T-helper 2 cell treated with Interferon-gamma antibody and Interleukin-4, amounts not matched to agents 100 ng/mL and 5 ng/mL, for 36 hours (primary cell): ENCODE data around the gene RANBP1. TPM values are rescaled to one million over a fixed set of nuclear protein-coding genes. Genes with fewer than 3 reads are reported as not detected.
"Not testable (repeated sequence)": the region's sequence is repeated elsewhere in the genome, so short reads cannot be mapped to it uniquely, and the experiment has no call there.

ENCODE experiments used
- intact Hi-C: fragments of 100-400 bp; cut with micrococcal nuclease; formaldehyde crosslinking; loops from one replicate; pipeline ENCODE4 v1.15.1; 2023
- total RNA-seq: library from RNA; stranded (reverse); gene quantifications from 2 replicates; pipeline ENCODE4 v1.2.3, GENCODE V29; 2022

The RANBP1 gene
- 295 and 306 TPM in 2 replicates for total RNA-seq

DNA sequence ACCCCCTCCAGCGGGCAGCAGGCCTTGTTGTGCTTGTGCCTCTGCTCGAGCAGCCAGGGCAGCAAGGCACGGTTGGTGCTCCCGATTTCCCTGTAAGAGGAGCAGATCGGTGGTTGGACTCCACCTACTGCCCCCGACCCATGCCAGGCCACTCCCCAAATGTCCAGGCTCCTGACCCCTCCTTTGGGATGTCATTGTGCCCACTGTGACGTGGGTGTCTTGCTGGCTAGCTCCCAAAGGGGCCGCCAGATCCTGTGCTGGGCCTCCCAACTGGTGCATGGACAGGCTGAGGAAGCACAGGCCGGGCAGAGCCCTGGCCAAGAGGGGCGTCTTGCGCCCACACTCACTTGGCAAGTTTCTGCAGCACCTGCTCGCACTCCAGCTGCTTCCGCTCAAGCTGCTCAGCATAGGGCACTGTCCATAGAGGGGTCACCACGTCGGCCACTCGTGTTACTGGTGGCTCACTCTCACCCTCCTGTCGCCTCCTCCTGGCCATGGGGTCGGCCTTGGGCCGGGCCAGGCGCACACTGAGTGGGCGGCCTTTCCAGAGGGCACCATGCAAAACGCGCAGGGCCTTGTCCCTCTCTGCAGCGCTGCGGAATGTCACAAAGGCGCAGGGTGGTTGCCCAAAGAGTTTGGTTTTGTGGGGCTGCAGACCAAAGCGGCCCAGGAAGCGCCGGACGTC is at the start of gene RANBP1:
Gene RANBP1 (plus strand): TSS at position 414 of the 685 bp plus-strand sequence. CDS start 81 bp downstream, at position 495.
- intact Hi-C loops = loop anchor here (2.0 to 10.0 kb wide), 4 partner anchors 95 to 743 kb away; partner anchors contain the start of genes GNB1L, PI4KA, RTL10 and SNAP29

DNA sequence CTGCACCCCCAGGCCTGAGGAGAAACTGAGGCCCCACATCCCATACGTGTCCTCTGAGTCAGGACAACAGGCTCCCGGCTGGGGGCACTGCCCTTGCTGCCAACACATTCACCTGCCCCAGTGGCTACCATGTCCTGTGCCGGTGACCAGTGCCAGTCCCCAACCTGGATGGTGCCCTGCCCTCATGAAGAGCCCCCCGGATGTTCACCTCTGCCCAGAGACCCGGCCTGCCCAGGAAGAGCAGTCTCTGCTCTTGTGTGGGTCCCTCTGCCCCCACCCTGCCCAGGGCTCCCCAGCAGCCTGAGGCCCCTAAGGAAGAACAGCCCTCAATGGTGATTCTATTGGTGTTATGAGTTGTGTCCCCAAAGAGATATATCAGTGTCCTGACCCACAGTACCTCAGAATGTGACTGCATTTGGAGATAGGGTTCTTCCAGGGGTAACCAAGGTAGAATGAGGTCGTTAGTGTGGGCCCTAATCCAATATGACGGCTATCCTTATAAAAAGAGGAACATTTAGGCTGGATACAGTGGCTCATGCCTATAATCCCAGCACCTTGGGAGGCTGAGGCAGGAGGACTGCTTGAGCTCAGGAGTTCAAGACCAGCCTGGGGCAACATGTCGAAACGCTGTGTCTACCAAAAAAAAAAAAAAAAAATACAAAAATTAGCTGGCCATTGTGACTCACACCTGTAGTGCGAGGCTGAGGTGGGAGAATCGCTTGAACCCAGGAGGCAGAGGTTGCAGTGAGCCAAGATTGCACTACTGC is 49.1 kb upstream of the RANBP1 start:
- intact Hi-C loops = no loop called here

DNA sequence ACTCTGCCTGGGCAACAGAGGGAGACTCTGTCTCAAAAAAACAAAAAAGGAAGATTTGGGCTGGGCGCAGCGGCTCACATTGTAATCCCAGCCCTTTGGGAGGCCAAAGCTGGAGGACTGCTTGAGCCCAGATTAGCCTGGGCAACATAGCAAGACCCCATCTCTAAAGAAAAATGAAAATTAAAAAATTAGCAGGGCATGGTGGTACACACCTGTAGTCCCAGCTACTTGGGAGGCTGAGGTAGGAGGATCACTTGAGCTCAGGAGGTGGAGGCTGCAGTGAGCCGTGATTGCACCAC is 48.6 kb upstream of the RANBP1 start:
- intact Hi-C loops = not testable (repeated sequence)

DNA sequence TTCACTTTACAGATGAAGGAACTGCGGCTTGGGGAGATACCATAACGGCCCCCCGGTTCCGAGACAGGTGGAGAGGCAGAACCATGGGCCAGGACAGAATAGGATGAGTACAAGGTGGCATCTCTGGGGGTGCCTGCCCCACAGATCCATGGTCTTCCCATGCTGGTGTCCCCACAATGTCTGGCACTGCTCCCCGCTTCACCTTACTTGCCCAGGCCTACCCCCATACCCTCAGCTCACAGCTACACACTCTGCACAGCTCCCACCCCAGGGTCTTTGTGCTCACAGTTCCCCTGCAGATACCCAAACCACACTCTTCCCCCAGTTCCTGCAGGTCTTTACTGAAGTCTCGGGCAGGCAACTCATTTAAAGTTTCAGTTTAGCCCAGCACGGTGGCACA is 47.3 kb upstream of the RANBP1 start:
- intact Hi-C loops = no loop called here

DNA sequence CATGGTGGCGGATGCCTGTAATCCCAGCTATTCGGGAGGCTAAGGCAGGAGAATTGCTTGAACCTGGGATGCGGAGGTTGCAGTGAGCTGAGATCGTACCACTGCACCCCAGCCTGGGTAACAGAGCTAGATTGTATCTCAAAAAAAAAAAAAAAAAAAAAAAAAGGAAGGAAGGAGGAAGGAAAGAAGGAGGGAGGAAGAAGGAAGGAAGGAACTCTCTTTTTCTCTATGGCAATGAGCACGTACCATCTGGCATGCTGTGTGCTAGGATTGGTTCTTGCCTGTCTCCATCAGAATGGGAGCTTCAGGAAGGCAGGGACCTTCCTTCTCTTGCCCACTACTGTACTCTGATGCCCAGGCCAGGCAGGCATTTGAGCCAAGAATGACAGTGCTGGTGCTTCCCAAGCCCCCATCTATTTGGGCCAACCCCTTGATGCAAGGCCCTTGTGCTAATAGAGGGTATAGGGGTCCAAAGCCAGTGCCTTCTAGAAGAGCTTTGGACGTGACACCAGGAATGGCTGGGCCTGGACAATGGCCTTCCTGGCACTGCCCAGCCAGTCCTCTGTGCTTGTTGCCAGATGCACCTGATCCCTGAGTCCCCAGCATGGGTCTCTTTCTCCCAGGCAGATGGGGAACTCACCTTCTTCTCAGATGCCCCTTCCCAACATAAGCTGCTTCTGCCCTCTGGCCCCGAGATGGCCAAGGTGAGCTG is 46.4 kb upstream of the RANBP1 start:
- intact Hi-C loops = no loop called here

DNA sequence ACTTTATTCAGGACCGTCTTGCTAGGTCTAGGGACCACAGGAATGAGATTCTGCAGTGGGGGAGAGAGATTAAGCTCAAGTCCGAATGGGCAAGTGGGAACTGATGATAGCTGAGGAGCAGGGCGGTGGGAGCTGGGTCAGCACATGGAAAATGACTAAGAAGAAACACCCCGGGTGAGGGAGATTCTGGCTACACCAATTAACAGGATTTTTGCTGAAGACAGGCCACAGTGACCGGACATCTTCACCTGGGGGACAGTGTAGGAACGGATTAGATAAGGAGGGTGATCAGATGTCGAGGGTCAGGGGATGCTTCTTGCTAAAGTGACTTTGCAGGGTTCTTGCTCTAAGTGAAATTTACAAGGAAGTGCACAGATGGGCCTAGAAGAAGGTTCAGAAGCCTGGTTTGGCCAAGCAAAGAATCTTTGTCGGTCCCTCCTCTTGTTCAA is 44.4 kb upstream of the RANBP1 start:
- intact Hi-C loops = no loop called here

DNA sequence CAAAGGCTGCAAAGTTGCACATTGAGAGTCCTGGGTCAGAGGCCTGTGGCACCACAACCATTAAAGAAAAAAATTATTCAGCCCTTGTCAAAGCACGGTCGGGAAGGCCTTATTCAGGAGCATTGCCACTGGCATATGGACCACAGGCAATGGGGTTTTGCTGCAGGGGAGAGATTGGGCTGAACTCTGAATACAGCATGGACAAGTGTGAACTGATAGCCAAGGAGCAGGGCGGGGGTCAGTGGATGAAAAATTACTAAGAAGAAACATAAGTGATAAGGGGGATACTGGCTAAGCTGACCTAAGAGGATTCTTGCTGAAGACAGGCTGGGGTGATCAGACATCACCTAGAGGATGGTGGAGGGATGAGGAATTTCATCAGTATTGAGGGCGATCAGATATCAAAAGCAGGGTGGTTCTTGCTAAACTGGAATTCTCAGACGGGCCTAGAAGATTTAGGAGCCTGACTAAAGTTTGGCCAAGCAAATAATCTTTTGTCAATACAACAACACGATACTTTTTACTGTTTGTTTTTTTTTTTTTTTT is 39.2 kb upstream of the RANBP1 start:
- intact Hi-C loops = no loop called here

DNA sequence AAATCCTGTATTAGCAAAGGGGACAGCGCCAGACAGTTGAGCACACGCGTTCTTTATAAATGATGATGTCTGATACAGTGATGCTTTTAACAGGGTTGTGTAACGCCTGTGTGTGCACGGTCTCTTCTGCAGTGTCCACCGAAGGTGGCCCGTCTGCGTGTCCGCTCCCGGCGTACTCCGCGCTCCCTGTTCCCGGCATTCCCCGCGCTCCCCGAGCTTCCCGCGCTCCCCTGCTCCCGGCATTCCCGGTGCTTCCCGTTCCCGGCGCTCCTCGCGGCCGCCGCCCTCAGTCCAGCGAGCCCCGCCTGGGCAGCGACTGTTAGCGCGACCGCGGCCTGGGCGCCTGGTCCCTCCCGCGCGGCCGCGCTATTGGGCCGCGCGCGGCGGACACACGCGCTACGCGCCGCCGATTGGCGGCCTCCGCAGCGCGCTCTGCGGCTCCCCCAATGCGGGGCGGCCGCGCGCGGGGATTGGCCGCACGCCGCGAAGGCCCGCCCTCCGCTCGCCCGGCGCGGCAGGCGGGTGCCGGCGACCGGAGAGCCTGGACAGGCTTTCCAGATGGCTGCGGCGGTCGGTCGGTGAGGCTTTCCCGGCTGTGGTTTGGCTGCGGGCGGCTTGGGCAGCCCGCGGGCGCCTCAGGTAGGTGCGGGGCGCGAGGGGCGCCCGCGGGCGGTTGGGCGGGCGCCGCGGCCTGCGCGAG is 36.0 kb upstream of the RANBP1 start, which contains the start of gene DGCR8:
Gene DGCR8 (plus strand): TSS at position 497 of the 700 bp plus-strand sequence. CDS start 5,723 bp downstream, outside the sequence.
- intact Hi-C loops = loop anchor here (1.0 to 5.0 kb wide), 2 partner anchors 37 to 58 kb away; partner anchors contain the start of genes TANGO2 and TRMT2A

DNA sequence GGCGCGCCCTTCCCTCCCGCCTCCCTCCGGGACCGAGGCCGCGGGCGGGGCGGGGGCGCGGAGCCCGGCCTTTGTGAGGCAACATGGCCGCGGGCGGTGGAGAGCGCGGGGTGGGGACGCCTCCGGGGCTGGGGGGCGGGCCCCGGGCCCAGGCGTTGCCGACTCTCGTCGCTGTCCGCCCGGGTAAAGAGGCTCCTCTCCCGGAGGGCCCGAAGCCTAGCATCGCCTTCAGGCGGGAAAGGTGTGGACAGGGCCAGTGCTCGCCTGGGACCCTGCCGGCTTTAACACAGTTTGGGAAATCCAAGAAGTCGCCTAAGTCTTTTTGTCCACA is 35.5 kb upstream of the RANBP1 start:
- intact Hi-C loops = loop anchor here (1.0 to 5.0 kb wide), 2 partner anchors 37 to 58 kb away; partner anchors contain the start of genes TANGO2 and TRMT2A

DNA sequence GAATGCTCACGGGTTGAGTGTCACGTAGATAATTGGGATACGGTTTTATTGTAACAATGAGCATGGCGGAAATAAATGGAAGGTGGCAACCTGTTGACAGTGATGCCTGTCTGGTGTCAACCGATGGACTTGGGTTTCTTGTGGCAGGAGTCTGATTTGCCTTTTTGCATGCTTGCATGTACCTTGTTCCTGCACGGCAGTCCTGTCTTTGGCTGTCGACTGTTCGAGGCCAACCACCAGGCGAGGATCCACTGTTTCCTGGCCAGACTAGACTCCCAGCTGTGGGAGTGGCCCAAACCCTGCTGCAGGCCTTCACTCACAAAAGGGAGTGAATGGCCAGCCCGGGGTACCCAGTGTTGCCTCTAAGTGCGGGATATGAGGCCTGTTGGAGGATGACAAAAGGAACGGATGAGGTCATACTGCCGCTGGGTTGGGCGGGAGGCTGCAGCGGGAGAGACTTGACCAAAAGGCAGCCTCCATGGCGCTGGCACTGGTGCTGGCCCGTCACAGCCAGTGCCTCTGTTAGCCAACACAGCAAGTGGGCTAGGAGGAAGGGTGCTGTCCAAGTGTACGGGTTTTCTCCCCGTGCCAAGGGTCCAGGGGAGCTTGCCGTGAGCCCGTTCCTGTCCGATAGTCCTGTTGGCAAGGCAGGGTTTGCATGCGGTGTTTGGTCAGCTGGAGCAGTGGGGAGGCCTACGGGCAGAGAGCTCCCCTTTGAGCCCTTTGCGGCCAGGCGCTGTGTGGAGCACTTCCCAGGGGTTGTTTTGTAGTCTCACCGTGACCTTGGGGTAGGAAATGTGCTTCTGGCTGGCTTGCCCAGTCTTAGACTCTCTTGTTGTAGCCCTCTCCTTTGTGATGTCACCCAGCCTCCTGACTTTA is 34.9 kb upstream of the RANBP1 start:
- intact Hi-C loops = loop anchor here (1.0 to 5.0 kb wide), 2 partner anchors 36 to 59 kb away; partner anchors contain the start of genes TANGO2 and TRMT2A

DNA sequence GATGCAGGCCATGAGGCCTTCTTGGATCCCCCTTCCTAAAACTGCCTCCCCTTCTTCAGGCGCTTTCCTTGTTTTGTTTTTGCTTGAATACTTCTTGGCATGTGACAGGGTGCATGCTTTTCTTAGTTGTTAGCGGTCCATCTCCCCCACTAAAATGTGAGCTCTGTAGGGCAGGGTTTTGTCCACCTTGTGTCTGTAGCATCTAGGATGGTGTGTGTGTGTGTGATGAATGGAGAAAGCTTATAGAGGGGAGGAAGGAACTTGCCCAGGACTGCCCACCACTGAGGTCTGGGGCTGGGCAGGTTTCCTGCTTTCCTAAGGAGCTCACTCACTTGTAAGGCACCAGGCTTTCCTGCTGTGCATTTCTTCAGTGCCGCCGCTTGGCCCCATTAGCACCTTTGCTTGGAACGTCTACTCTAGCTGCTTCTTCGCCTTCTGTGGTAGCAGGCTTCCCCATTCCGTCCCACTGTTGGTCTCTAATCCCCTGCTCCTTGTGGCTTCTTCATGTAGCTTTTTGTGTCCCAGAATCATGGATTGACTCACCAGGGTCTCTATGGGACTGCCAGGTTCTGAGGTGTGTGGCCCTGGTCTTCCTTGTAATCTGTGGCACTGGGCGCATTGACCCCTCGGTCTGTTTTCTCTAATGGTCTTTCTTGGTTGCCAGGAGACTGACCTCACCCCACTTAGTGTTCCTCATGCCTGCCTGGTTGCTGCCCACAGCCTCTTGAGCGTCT is 32.6 kb upstream of the RANBP1 start:
- intact Hi-C loops = loop anchor here (5.0 kb wide), 1 partner anchor 61 kb away; the partner anchor contains the start of gene TANGO2

DNA sequence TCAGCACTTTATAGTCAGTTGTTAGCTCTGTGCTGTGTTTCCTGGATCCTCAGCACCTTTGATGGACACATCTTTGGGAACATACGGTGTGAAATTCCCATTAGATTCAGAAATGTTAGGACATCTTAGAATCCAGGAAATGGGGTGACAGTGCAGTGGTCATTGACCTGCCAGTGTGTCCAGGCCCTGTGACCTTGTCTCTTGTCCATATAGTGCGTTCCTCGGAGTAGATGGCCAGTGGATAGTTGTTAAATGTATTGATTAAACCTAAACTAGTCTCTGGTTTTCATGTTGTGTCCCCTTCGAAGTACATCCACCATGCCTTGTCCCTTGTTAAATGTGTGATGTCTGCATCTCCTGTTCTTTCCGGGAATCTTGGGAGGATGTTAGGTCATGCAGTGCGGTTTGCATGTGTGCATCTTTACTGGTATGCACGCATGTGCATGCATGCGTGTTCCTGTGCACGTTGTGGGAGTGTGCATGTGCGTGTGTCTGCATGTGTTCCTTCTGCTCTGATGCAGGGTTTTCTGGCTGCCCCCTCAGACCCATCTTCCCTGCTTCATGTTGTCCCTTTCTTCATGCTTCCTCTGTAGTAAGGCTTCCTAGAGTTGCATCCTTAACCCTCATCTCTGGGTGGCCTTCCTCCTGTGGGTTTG is 31.9 kb upstream of the RANBP1 start:
- intact Hi-C loops = loop anchor here (5.0 kb wide), 1 partner anchor 62 kb away; the partner anchor contains the start of gene TANGO2

DNA sequence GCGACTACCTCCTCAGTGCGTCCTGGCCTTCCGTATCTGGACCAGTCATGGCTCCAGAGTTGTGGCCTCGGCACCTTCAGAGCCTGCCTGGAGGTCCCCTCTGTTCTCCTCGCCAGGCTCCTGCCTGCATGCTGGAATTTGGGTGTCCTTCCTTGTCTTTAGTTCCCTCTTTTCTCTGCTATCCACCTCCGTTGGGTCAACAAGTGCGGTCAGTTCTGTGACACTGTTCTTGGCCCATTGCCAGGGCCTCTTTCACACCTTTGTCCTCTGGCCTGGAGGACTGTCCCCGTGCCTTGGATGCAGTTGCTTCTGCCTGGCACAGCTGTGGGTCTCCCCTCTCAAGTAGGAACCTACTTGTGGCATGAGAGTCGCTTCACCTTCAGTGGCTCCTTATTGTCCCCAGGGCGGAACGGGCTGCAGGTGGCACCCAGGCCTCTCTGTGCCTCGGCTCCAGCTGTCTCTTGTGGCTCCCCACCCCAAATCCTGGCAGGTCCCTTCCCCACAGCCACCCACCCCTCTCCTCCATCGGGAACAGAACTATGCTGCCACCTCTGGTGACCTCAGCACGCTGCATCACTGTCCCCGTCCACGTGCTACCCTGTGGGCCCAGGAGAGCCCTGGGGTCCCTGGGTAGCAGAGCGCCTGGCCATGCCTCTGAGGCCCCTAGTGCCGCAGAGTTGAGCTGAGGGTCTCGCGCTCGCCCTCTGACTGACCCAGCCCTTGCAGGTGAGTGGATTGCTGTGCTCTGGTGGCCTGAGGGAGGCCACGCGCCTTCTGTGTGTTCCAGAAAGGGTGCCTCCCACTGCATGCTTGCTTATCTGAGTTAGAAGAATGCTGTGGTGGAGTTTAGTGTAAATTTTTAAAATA is 31.1 kb upstream of the RANBP1 start:
- intact Hi-C loops = loop anchor here (5.0 kb wide), 1 partner anchor 62 kb away; the partner anchor contains the start of gene TANGO2

DNA sequence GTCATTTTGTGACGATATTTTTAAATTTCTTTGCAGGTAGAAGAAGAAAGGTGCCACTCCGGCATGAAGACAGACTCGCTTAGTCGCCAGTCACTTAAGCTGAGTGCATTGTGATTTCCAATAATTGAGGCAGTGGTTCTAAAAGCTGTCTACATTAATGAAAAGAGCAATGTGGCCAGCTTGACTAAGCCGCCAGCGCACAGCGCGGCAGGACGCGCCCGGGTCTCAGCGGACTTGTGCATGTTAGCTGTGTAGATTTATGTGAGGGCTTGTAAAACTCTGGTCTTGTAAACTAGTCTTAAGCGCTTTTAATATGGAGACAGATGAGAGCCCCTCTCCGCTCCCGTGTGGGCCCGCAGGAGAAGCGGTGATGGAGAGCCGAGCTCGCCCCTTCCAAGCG is 30.3 kb upstream of the RANBP1 start:
- intact Hi-C loops = no loop called here

DNA sequence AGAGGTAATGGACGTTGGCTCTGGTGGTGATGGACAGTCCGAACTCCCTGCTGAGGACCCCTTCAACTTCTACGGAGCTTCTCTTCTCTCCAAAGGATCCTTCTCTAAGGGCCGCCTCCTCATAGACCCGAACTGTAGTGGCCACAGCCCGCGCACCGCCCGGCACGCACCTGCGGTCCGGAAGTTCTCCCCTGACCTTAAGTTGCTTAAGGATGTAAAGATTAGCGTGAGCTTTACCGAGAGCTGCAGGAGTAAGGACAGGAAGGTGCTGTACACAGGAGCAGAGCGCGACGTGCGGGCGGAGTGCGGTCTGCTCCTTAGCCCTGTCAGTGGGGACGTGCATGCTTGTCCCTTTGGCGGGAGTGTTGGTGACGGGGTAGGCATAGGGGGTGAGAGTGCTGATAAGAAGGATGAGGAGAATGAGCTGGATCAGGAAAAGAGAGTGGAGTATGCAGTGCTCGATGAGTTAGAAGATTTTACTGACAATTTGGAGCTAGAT is 29.8 kb upstream of the RANBP1 start:
- intact Hi-C loops = no loop called here

DNA sequence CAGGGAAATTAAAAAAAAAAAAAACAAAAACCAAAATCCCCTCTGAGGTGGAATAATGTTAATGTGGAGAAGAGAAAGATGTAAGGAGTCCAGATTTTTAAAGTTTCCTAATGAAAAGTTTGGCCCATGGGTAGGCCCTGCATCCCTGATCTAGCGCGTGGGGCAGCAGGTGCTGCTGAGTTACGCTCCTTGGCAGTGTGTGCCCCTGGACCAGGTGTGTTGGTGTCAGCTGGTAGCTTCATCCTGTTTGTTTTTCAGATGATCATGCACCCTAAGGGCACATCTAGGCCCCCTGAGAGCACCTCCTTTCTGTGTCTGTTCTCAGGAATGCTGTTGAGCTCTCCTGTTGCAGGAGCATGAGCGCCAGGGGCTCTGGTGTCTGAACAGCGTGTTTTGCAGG is 29.1 kb upstream of the RANBP1 start:
- intact Hi-C loops = no loop called here
